Measurements from ENCODE around the gene AFG3L2. TPM values are rescaled to one million over a fixed set of nuclear protein-coding genes. Genes with fewer than 3 reads are reported as not detected.
A peak's percentile ranks its signal among the peaks of the same experiment; 100 is the strongest.

The AFG3L2 gene
- total RNA-seq, 1 donor from 2014 or later = 46.7 TPM

DNA sequence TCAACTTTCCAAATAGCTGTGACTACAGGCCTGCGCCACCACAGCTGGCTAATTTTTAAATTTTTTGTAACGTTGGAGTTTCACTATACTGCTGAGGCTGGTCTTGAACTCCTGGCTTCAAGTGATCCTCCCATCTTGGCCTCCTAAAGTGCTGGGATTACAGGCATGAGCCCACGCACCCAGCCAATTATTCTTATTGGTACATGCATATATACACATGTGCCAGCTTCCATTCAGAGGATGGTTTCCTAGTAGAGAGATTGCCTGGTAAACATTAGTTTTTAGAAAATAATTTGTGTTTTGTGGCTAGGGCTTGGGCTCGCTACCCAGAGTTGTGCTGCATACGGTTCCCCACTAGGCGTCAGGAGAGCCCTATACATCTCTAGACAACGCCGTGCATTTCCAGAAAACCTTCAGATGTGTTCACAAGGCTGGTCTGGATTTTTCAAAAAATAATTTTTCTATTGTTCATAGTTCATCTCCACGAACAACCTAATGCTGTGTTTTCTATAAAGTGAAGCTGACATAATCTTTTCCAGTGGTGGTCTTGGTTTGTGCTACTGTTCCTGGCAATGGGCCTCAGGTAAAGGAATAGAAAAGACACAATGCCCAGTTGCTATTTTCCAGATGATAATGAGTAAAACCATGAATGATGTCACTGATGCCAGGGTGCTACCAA, 14.6 kb upstream of the AFG3L2 start:
- H3K27ac ChIP-seq (ENCODE audit: low read depth, low read length) = no peak overlapping the region
- H4K20me1 ChIP-seq (ENCODE audit: insufficient read depth, low read length) = no peaks in the 10 kb centered on the region
- no peak overlapping the region for H3K27ac Mint-ChIP-seq (ENCODE audit: unreplicated experiment)
- peak overlapping the region; percentile 8 for H2AFZ ChIP-seq (ENCODE audit: low read depth, low read length)
- no peaks in the 10 kb centered on the region for H3K36me3 ChIP-seq (ENCODE audit: insufficient read depth, low read length)
- no peaks in the 10 kb centered on the region for H3K36me3 Mint-ChIP-seq (ENCODE audit: low read depth, unreplicated experiment)
- H3K27me3 Mint-ChIP-seq (ENCODE audit: low read depth, unreplicated experiment) = peaks cover 5% of the 10 kb centered on the region
- DNase-seq (ENCODE audit: low read depth) (peak; percentile 30), FAIRE-seq (no peak)
- no peaks in the 10 kb centered on the region for H3K4me1 Mint-ChIP-seq (ENCODE audit: low read depth, unreplicated experiment)
- H3K79me2 ChIP-seq (ENCODE audit: insufficient read depth, low read length) = no peaks in the 10 kb centered on the region
- no peaks in the 10 kb centered on the region for H3K9me3 ChIP-seq (ENCODE audit: insufficient read depth, low read depth, low read length)
- H3K9ac ChIP-seq (ENCODE audit: low read length) = no peak overlapping the region
- TF ChIP-seq CTCF (IDR thresholded peaks at IDR 0.05; ENCODE audit: insufficient read depth, low read depth, low read length) (peak; percentile 100), EZH2 (IDR thresholded peaks at IDR 0.05; ENCODE audit: insufficient read depth, low read length) (no peak)
- no peak overlapping the region for H3K4me2 ChIP-seq (ENCODE audit: low read length)
- H3K4me3 ChIP-seq (ENCODE audit: insufficient read depth, low read depth, low read length) = no peak overlapping the region
- H3K4me3 Mint-ChIP-seq (ENCODE audit: unreplicated experiment) = no peak overlapping the region
- H3K27me3 ChIP-seq (ENCODE audit: insufficient read depth, low read length) = no peaks in the 10 kb centered on the region
- no peaks in the 10 kb centered on the region for H3K4me1 ChIP-seq (ENCODE audit: insufficient read depth, low read length)
- no peaks in the 10 kb centered on the region for H3K9me3 Mint-ChIP-seq (ENCODE audit: unreplicated experiment)

DNA sequence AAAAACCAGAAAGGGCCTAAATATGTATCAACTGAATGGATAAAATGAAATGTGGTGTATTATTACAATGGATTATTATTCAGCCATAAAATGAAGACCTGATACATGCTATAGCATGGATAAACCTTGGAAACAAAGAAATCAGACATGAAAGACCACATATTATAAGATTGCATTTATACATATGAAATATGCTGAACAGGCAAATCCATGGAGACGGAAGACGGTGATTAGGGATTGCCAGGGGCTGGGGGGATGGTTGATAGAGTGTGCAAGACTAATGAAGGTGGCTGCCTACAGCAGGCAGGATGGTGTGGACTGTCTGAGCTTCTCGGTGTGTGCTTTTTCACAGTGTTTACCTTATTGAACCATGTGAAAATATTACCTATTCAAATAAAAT, 11.4 kb upstream of the AFG3L2 start:
- no peak for FAIRE-seq

More for the DNA sequence above, 11.4 kb upstream of the AFG3L2 start:
- H3K79me2 ChIP-seq (ENCODE audit: insufficient read depth, low read length) = no peaks in the 10 kb centered on the region
- H3K4me1 ChIP-seq (ENCODE audit: insufficient read depth, low read length) = no peaks in the 10 kb centered on the region
- Mint-ChIP-seq H3K27me3 (ENCODE audit: low read depth, unreplicated experiment) (no peaks in the 10 kb centered on the region), H3K4me1 (ENCODE audit: low read depth, unreplicated experiment) (no peaks in the 10 kb centered on the region), H3K36me3 (ENCODE audit: low read depth, unreplicated experiment) (no peaks in the 10 kb centered on the region), H3K9me3 (ENCODE audit: unreplicated experiment) (no peaks in the 10 kb centered on the region), H3K4me3 (ENCODE audit: unreplicated experiment) (no peak overlapping the region), H3K27ac (ENCODE audit: unreplicated experiment) (no peak overlapping the region)
- no peak overlapping the region for H3K9ac ChIP-seq (ENCODE audit: low read length)
- H4K20me1 ChIP-seq (ENCODE audit: insufficient read depth, low read length) = no peaks in the 10 kb centered on the region
- TF ChIP-seq EZH2 (IDR thresholded peaks at IDR 0.05; ENCODE audit: insufficient read depth, low read length) (no peak), CTCF (IDR thresholded peaks at IDR 0.05; ENCODE audit: insufficient read depth, low read depth, low read length) (no peak)
- DNase-seq (ENCODE audit: low read depth) = no peak
- no peak overlapping the region for H3K4me2 ChIP-seq (ENCODE audit: low read length)
- H2AFZ ChIP-seq (ENCODE audit: low read depth, low read length) = no peak overlapping the region
- H3K36me3 ChIP-seq (ENCODE audit: insufficient read depth, low read length) = no peaks in the 10 kb centered on the region
- no peak overlapping the region for H3K4me3 ChIP-seq (ENCODE audit: insufficient read depth, low read depth, low read length)
- H3K27me3 ChIP-seq (ENCODE audit: insufficient read depth, low read length) = no peaks in the 10 kb centered on the region
- no peak overlapping the region for H3K27ac ChIP-seq (ENCODE audit: low read depth, low read length)
- no peaks in the 10 kb centered on the region for H3K9me3 ChIP-seq (ENCODE audit: insufficient read depth, low read depth, low read length)

All from astrocyte (in vitro differentiated cells and primary cell).